NB4 (cell line): Measurements from ENCODE around the gene RELT.
A peak's percentile ranks its signal among the peaks of the same experiment; 100 is the strongest.

Experiments
- DNase-seq: peaks from one replicate; pipeline ENCODE4 v3.0.0; 2010; ENCODE audit warnings: low read depth
- H3K4me3 ChIP-seq: one replicate; pipeline ENCODE4 v1.5.1; 2011; ENCODE audit warnings: mild to moderate bottlenecking, low read depth, low read length, moderate library complexity
- MYC ChIP-seq: IDR thresholded peaks from 2 replicates; pipeline ENCODE4 v1.6.1; 2011; ENCODE audit warnings: low read depth, low read length
- POLR2A ChIP-seq: IDR thresholded peaks from 2 replicates; pipeline ENCODE4 v1.6.1; 2011; ENCODE audit warnings: mild to moderate bottlenecking; ENCODE audit not compliant: insufficient read length; ENCODE audit errors: extremely low read depth
- TF ChIP-seq, protein P1 (sequence below): IDR thresholded peaks from one replicate; pipeline ENCODE4 v1.5.1; 2012; ENCODE audit warnings: low read depth, low read length
- TF ChIP-seq, protein P2 (sequence below): IDR thresholded peaks from 2 replicates; pipeline ENCODE4 v1.6.1; 2011; ENCODE audit warnings: low read depth, low read length

Gene RELT, protein sequence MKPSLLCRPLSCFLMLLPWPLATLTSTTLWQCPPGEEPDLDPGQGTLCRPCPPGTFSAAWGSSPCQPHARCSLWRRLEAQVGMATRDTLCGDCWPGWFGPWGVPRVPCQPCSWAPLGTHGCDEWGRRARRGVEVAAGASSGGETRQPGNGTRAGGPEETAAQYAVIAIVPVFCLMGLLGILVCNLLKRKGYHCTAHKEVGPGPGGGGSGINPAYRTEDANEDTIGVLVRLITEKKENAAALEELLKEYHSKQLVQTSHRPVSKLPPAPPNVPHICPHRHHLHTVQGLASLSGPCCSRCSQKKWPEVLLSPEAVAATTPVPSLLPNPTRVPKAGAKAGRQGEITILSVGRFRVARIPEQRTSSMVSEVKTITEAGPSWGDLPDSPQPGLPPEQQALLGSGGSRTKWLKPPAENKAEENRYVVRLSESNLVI

DNA sequence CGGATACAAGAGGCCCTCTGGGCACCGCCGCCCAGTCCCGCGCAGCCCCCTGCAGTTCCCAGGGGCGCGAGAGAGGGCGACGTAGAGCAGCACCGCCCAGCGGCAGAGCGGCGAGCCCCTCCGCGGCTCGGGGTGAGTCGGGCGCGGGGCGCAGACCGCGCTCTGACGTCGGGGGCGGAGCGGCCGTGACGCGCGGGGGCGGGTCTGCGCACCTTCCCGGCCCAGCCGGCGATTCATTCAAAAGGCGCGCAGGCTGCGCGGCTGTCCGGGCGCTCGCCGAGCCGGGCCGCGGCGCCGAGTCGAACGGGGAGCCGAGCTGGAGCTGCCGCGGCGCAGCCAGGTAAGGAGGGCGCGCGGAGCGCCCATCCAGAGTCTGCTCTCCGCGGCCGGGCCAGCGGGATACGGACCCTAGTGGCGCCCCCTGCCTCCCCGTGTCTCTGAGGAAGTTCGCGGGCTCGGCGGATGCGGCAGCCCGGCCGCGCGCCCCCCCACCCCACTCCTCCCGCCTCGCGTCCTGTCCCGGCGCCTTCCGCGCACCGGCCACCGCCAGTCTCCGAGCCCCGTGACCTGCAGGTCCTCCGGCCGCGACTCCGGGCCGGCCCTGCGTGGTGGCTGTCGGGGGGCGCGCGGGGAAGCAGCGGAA, at the start of gene RELT:
TSS of gene RELT (plus strand) at position 240 of the 643 bp plus-strand sequence. CDS start 12,738 bp downstream, outside the sequence.
- H3K4me3 ChIP-seq = peak within 1 kb of the TSS; percentile 82
- TF ChIP-seq, protein P1, sequence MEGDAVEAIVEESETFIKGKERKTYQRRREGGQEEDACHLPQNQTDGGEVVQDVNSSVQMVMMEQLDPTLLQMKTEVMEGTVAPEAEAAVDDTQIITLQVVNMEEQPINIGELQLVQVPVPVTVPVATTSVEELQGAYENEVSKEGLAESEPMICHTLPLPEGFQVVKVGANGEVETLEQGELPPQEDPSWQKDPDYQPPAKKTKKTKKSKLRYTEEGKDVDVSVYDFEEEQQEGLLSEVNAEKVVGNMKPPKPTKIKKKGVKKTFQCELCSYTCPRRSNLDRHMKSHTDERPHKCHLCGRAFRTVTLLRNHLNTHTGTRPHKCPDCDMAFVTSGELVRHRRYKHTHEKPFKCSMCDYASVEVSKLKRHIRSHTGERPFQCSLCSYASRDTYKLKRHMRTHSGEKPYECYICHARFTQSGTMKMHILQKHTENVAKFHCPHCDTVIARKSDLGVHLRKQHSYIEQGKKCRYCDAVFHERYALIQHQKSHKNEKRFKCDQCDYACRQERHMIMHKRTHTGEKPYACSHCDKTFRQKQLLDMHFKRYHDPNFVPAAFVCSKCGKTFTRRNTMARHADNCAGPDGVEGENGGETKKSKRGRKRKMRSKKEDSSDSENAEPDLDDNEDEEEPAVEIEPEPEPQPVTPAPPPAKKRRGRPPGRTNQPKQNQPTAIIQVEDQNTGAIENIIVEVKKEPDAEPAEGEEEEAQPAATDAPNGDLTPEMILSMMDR = peak; percentile 83
- TF ChIP-seq, protein P2, sequence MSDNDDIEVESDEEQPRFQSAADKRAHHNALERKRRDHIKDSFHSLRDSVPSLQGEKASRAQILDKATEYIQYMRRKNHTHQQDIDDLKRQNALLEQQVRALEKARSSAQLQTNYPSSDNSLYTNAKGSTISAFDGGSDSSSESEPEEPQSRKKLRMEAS = peak; percentile 20; the same call in 1 of the 2 replicates
- TF ChIP-seq POLR2A (peak; percentile 93), MYC (peak; percentile 39; the same call in 1 of the 2 replicates)
- peak; percentile 94 for DNase-seq

DNA sequence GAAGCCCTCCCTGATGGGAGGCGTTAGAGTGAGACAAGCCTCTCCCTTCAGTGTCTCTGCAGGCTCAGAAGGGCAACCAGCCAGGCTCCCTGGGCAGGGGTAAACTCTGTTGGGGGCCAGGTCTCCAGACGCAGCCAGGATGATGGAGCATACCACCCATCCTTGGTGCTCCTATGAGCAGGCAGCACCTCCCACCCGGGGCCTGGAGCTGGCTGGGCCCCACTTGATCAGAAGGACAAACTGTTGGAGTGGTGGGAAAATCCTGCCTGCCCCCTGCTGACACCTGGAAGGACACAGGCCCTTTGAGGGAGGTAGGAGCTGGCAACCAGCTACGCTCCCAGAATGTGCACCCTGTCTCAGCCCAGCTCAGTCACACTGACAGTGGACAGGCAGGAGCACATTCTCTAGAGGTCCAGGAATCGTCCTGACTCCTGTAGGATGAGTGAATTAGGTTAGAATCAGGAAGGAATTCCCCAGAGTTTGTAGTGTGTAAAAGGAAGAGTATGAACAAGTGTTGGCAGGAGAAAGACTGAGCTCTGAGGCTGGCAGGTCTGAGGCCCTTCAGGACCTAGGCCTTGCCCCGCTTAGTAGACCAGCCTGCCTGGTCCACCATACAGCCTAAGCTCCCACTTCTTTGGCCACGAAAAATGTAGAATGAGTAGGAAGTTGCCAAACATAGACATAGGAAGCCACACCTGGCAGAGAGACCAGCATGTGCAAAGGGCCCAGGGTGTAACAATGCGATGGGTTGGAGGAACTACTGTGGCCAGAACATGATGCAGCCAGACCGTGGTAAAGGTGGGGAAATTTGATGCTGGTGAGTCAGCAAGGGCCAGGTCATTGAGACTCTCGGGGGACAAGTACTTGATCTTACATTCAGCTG, 49.0 kb upstream of the RELT start:
- TF ChIP-seq, protein P2 = no peak
- TF ChIP-seq POLR2A = no peak
- TF ChIP-seq, protein P1 = no peak
- TF ChIP-seq MYC = no peak
- no peak overlapping the region for H3K4me3 ChIP-seq
- peak; percentile 68 for DNase-seq

DNA sequence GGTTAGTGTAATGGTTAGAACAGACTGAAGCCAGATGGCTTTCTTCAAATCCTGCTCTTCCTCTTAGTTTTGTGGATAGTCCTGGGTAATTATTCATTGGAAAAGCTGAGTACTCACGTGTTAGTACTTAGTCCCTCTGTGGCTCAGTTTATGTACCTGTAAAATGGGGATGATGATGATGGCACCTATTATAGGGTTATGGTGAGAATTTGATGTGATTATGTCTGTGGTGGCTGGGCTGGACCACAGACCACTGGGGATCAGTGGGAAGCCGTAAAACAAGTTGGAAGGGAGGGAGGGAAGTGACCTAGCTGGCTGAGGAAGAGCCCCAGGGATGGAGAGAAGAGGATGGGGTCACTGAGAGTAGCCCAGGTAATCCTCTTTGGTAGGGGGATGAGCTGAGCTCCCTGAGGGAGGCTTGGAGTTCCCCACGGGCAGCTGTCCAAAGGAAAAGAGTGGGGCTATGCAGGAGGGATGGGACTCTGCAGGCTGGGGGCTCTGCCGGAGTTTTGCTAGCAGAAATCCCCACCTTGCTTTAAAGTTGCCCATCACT, 48.3 kb upstream of the RELT start:
- TF ChIP-seq MYC (no peak), POLR2A (no peak)
- TF ChIP-seq, protein P1 = no peak
- TF ChIP-seq, protein P2 = no peak
- H3K4me3 ChIP-seq = no peak overlapping the region
- no peak for DNase-seq

DNA sequence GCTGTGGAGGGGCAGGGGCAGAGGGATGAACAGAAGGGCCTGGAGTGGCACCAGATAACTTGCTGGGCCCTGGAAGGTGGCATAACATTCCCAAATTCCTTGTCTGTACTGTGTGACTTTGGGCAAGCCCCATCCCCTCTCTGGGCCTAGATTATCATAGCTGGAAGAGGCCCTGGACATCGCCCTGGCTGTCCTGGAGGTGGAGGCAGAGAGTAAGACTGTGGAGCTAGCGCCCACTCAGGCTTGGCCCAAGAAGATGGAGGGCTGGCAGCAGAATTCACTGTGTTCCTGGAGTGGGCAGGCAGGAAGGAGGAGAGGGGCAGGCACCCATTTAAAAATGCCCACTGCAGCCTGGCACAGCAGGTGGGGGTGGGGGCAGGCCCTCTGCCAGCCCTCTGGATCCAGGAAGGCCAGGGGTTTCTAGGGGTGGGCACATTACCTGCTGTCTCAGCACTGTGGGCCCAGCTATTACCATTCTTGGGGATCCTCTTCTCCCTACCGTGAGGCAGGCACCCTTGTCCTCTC, 45.6 kb upstream of the RELT start:
- DNase-seq = no peak
- TF ChIP-seq, protein P2 = no peak
- TF ChIP-seq, protein P1 = no peak
- no peak overlapping the region for H3K4me3 ChIP-seq
